Mammary epithelial cell (primary cell): Measurements from ENCODE around the gene PPAN.

Experiments
- CTCF ChIP-seq, 2 donors: IDR thresholded peaks in 1 of 2; conservative IDR thresholded peaks in 1 of 2; 2 replicates each; pipeline ENCODE4 v1.5.1; 2011 to 2012; ENCODE audit warnings: inconsistent platforms in 2 of 2, low read length in 2 of 2, mild to moderate bottlenecking in 2 of 2, control low read depth in 1 of 2, low read depth in 1 of 2; ENCODE audit not compliant: insufficient read depth in 1 of 2; ENCODE audit errors: extremely low read depth in 1 of 2
- EZH2 ChIP-seq: IDR thresholded peaks from 2 replicates; pipeline ENCODE4 v1.6.1; 2012; ENCODE audit warnings: low read length, inconsistent platforms, borderline replicate concordance

DNA sequence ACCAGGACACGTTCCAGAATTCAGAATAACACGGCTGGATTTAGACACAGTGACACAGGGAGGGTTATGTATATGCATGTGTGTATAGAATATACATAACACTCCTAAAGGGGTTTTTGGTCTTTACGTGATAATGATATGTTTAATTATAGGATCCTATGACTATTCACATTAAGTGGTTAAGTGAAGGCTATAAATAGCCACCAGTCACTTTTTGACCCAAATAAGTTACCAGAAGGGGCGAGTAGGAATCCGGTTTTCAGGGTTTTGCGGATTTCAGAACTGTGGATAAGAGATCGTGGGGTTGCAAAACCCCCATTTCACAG is 10.6 kb upstream of the PPAN start:
- TF ChIP-seq CTCF (conservative IDR thresholded peaks at IDR 0.05 in 1 of 2, IDR thresholded peaks at IDR 0.05 in 1 of 2; ENCODE audit: extremely low read depth in 1 of 2, insufficient read depth in 1 of 2, low read depth in 1 of 2, low read length in 2 of 2) (no peak), EZH2 (no peak)
